MV-4-11 (cell line): ENCODE results near the gene ERVFRD-1.

Experiments used
- DNase-seq: peaks from one replicate; lab custom pipeline; 2025; lab: John Stamatoyannopoulos, UW

The ERVFRD-1 gene

DNA sequence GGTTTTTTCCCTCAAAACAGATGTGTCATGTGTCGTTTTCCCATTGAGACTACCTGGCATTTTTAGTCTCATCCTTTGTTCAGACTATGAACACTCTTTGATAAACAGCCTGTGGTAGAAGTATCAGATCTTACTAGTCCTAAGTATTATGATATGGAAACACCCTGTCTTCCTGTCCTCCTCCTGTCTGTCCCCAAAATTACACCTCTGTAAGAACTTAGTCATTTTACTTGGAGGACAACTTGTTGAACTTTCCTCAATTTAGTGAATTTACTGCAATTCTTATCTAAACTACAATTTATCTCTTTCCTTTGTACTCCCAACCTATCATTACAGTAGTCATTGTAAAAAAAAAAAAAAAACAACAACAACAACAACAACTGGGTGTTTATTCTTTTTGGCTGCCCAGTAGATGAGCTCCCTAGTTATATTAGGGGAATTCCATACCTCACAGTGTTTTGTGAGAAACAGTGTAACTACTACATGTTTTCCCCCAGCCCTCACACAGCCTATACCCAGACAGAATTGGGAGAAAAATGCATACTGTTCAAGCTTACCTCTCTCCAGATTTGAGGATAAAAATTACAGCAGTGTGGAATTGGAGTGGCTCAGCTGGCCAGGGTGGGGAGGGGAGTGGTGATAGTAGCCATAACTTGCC lies 18.5 kb upstream of the ERVFRD-1 start:
- DNase-seq = no peak

DNA sequence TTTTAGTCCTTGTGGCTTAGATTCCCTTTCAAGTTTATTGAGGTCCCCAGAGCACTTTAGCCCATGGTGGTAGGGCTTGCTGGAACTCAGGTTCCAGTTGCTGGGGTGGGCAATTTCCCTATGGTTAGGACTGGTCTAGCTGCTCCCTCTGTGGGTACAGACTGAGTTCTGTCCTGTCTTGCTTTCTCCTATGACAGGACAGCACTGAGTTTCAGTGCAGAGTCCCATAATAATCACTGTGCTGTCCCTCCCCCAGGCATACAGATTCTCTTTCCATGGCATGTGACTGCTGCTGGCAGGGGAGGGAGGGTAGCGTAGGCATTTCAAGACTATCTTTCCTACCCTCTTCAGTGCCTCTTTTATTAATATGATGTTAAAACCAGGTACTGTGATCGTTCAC lies 17.1 kb upstream of the ERVFRD-1 start:
- no peak for DNase-seq

DNA sequence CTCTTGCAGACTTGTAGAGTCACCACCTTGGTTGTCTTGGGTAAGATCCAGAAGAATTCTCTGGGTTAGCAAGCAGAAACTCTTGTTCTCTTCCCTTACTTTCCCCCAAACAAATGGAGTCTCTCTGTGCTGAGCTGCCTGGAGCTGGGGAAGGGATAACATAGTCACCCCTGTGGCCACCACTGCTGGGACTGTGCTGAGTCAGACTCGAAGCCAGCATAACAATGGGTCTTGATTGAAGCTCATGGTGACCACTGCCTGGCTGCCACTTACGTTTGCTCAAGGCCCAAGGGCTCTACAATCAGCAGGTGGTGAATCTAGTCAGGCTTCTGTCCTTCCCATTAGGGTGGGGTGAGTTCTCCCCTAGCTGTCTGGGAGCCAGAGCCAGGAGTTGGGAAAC lies 15.4 kb upstream of the ERVFRD-1 start:
- DNase-seq = no peak

DNA sequence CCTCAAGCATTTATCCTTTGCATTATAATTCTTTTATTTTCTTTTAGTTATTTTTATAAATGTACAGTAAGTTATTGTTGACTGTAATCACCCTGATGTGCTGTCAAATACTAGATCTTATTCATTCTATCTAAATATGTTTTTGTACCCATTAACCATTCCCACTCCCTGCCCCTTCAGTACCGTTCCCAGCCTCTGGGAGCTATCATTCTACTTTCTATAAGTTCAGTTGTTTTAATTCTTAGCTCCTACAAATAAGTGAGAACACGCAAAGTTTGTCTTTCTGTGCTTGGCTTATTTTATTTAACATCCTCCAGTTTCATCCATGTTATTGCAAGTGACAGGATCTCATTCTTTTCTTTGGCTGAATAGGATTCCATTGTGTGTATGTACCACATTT lies 12.5 kb upstream of the ERVFRD-1 start:
- no peak for DNase-seq

DNA sequence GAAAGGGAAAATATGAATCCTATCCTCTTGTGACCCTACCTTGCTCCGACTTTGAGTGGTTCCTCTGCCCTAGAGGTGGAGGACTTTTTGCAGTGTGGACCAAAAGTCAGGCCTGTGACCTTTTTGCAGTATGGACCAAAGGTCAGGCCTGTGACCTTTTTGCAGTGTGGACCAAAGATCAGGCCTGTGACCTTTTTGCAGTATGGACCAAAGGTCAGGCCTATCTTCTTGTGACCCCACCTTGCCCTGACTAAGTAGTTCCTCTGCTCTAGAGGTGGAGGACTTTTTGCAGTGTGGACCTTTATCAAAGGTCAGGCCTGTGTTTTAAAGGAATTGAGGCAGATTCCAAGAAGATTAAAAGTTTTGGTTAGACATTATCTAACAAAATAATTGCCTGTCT lies 10.9 kb upstream of the ERVFRD-1 start:
- no peak for DNase-seq

DNA sequence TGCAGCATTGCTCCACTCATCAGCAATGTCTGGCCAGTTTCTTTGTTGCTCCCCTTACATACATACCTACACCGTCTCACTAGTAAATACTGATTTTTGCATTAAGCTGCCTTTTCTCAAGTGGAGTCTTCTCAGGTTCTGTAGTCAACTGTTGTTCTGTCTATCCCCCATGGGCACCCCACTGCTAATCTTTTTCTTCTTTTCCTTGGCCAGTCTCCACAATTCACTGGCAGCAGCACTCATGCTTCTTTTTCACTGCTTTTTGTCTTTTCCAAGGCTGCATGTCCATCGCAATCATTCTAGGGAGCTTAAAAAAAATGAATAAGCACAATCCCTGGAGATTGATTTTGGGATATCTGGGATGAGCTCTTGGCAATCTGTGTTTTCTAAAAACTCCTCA lies 10.3 kb upstream of the ERVFRD-1 start:
- no peak for DNase-seq

DNA sequence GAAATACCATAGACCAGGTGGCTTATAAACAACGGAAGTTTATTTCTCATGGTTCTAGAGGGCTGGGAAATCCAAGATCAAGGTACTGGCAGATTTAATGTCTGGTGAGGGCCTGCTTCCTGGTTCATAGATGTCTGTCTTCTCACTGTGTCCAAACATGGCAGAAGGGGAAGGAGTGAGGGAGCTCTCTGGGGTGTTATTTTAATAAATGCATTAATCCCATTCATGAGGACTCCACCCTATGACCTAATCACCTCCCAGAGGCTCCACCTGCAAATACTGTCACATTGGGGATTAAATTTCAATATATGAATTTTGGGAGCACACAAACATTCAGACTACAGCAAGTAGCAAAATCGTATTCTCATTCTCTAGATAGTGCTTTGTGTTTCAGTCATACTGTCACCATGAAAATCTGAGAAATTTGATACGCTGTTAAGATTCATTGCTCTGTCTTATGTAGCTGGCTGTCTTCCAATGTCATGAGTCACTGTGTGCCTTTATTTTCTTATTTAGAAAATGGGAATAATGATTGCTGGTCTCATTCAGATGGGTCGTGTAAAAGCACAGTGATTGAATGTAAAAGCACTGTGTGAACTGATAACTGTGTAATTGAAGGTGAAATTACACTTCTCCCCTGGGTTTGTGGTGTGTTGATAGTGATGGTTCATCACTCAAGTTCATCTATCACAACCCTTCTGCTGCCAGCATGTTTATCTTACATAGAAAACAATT lies 8.9 kb upstream of the ERVFRD-1 start:
- no peak for DNase-seq

DNA sequence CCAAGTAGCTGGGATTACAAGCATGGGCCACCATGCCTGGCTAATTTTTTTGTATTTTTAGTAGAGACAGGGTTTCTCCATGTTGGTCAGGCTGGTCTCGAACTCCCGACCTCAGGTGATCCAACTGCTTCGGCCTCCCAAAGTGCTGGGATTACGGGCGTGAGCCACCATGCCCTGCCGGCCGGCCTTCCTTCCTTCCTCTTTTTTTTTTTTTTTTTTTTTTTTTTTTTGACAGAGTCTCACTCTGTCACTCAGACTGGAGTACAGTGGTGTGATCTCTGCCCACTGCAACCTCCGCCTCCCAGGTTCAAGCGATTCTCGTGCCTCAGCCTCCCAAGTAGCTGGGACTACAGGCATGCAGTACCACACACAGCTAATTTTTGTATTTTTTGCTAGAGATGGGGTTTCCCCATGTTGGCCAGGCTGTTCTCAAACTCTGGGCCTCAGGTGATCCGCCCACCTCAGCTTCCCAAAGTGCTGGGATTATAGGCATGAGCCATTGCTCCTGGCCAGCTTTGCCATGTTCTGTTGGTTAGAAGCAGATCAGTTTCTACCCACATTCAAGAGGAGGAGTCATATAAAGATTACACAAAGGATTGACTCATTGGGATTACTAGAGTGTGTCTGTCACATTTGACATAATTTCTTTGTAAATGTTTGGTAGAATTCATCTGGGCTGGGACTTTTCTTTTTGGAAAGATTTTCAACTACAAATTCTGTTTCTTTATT lies 4.4 kb upstream of the ERVFRD-1 start:
- peak; percentile 45 for DNase-seq

DNA sequence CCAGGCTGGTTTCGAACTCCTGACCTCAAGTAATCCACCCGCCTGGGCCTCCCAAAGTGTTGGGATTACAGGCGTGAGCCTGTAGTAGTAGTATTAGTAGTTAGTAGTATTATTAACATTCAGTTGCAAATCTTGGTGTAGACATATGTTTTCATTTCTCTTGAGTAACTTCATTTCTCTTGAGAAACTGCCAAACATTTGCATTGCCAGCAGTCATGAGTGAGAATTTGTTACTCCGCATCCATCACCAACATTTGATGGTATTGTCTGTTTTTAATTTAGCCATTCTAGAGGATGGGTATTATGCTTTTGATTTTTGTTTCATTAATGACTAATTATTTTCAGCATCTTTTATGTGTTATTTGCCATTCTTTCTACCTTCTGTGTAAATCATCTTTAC lies 1.5 kb upstream of the ERVFRD-1 start:
- DNase-seq = no peak

DNA sequence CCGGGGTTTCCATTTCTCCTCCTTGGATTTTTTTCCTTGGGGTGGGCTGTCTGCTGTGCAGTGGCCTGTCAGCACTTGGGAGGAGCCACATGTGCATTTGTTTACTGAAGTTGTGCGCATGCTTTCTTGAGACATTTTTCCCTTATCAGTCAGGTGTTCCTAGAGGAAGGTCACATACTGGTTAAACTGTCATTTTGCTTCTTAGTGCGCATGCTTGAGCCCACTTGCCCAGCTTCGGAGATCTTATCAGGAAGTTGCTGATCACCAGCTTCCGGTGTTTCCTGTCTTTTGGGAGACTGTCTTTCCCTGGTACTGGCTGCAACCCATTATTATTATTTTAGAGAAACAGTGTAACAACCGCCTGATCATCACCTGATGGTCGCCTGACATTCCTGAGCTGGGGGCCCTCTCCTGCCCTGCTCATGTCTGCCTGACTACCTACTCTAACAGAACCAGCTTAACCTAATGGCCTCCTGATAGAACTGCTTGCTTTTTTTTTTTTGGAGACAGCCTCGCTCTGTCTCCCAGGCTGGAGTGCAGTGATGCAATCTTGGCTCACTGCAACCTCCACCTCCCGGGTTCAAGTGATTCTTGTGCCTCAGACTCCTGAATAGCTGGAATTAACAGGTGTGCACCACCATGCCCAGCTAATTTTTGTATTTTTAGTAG lies 378 bp upstream of the ERVFRD-1 start:
- DNase-seq = peak; percentile 48

DNA sequence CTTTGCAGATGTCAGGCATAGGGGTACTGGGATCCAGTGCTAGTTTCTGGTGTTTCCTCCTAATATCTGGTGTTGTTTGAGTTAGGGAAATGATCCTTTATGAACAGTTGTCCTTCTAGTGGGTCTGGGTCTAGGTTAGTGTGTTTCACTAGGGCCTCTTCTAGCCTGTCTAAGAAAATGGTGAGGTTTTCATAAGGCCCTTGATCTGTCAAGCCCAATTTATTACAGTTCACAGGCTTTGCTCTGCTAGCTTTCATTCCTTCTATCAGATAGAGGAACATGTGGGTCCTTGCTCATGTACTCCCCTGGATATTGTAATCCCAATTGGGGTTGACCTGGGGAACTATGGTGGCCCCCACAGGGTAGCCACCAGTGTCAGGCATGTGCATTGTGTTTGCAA lies 2.8 kb downstream of the ERVFRD-1 start:
- DNase-seq = no peak

DNA sequence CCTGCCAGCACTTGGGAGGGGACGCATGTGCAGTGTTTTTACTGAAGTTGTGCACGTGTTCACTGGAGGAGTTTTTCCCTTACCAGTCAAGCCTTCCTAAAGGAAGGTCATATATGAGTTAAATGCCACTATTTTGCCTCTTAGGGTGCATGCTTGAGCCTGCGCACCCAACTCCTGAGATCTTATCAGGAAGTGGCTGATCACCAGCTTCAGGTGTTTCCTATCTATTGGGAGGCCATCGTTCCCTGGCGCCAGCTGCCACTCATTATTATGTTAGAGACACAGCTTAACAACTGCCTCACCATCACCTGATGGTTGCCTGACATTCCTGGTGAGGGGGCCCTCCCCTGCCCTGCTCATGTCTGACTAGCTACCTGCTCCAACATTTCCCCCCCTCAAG lies 8.5 kb downstream of the ERVFRD-1 start:
- DNase-seq = no peak

DNA sequence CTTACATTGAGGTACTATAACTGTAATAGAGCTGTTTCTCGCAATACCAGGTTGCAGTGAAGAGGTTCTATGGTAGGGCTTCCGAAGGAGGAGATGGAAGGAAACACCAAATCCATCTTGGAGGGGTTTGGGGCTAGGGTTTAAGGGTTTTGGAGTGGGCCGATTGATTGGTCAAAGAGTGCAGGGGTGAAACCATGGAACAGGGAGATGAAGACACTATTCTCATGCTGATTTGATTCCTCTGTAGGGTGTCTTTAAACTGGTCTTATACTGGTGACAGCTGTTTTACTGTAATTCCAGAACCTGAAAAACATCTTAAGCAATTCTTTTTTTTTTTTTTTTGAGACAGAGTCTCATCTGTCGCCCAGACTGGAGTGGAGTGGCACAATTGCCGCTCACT lies 10.1 kb downstream of the ERVFRD-1 start:
- DNase-seq = no peak

DNA sequence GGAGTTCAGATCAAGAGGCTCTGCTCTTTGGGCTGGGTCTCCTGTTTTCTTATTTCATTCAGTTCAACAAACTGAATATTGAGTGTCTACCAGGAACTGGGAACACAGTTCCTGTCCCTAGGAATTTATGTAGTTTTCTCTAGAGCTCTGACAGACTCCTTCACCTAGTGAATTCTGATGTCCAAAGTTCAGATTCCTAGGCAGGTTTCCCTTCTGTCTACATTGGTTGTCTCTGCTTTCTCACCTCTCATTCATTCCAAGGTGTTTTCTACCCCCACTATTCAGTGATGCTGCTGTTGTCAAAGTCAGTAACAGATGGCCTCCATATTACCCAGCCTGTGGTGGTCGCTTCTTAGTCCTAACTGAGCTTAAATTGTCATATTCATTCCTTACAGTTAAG lies 13.5 kb downstream of the ERVFRD-1 start:
- no peak for DNase-seq

DNA sequence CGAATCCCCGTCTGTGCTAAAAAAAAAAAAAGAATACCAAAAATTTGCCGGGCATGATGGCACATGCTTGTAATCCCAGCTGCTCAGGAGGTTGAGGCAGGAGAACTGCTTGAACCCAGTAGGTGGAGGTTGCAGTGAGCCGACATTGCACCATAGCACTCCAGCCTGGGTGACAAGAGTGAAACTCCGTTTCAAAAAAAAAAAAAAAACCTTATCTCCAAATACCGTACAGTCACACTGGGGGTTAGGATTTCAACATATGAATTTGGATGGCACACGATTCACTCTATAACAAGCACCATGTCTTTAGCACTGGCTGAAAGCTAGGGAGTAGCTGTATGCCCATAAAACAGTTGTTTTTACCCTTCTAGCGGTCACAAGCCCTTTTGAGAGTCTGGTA lies 14.0 kb downstream of the ERVFRD-1 start:
- peak; percentile 72 for DNase-seq

DNA sequence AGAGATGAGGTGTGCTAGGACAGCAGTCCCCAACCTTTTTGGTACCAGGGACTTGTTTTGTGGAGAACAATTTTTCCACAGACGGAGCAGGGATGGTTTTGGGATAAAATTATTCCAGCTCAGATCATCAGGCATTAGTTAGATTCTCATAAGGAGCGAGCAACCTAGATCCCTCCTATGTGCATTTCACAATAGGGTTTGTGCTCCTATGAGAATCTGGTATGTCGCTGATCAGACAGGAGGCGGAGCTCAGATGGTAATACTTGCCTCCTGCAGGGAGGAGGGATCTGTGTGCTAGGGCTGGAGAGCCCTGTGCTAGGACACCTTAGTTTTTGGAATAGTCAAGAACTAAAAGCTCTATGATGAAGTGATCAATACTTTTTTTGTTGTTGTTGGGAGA lies 15.4 kb downstream of the ERVFRD-1 start:
- peak; percentile 42 for DNase-seq

DNA sequence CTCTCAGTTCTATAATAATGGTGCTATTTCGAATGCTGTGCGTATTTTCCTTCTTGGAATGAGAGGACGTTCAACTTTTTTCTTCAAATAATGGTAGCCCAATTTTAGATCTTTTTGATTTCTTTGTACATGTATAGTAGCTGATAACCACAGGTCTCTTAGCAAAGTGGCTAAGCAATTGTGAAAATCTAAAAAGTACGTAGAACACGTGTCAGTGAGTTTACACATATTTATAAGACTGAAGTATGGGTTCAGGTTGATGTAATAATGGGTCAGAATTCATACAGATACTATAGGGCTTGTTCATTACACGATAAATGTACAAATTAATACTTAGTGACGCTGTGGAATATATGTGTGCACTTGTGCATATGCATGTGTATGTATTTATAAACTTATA lies 16.6 kb downstream of the ERVFRD-1 start:
- DNase-seq = no peak

DNA sequence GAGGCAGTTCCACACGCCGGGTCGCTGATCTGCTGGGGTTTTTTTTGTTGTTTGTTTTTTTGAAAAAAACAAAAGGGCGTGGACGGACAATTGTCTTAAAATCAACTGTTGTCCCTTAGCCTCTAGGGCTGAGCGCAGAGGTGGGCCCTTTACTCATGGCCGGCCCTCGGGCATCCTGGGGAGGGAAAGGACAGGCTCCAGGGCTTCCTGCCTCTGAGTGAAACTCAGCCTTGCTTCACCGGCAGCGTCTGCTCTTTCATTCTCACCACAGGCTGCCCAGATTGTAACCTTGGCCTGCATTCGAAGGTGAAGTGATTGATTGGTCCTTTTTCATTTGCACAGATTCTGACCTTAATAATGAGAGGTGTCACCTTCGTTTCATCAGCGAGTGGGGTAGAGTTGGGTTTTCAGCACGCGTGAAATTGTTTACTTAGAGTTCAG lies 17.1 kb downstream of the ERVFRD-1 start:
- peak; percentile 13 for DNase-seq

DNA sequence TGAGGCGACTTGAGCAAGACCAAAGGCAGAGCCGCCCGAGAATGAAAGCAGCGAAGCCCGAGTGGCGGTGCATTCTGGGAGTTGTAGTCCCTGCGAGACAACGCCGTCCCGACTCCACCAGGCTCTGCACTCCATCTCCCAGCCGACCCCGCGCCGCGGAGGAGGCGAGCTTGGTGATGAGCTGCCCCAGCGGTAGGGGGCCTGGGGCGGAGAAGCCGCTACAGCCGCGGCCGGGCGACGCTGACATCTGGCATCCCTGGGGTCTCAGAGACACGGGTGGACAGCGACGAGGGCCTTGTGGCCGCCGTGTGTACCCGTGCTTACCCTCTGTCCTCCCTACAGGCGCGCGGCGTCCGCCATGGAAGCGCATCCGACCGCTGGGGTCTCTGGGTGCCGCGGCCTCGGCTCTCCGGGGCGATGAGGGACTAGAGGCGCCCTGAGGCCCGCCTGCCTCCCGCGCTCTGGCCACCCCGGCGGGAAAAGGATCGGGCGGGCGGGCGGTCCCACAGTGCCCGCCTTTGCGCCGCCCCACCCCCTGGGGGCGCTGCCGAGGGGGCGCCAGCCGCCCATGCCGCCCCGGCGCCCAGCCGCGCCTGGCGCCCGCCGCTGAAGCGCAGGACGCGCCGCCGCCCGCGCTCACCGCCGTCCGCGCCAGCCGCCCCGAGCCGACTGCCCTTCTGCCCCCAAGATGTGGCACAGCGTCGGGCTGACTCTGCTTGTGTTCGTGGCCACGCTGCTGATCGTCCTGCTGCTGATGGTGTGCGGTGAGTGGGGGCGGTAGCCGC lies 17.7 kb downstream of the ERVFRD-1 start, which contains the start of gene SMIM13:
TSS of gene SMIM13 (plus strand) at position 209 of the 785 bp plus-strand sequence. CDS start at position 689, 480 bp downstream.
- peak; percentile 97 for DNase-seq

DNA sequence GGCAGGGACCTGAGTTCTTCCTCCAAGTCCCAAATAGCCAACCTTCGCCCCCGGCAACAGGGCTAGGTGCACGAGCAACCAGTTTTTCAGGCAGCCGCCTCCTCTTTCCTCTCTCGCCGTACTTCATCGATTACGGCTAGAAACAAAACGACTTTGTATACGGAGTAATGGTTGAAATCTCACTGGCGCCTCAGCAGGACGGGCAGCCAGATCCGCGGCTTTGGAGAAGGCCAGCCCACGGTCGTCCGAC lies 18.2 kb downstream of the ERVFRD-1 start:
- DNase-seq = no peak

DNA sequence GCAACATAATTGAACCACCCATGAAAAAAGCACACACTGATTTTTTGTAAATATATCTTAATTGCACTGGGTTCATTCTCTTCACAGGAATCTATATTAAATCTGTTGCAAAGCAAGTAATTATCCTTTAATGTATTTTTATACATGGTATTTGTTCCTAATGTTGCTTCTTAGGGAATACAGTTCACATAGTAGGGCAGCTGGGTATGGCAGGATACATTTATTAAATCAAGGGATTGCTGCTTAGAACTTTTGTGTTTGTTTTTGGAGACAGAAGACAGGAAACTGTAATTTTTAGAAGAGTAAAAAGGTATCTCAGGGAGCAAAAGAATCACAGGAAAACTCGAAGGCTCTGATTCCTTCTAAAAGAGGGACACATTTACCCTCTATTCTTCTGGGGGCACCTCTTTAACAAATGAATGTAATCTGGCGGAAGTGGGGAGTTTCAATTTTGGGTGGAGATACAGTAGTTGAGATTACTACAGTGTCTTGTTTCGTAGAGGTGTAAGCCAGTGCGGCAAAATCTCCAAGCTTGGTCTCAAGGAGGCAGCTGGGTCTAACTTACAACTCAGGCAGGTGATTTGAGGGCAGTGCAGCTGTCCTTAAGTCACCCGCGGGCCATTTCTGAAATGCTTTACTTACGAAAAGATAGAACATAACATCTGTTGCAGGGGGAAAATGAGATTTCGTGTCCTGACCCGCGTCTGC lies 18.7 kb downstream of the ERVFRD-1 start:
- DNase-seq = peak; percentile 37
